ENCODE results near the gene CAMTA2. TPM values are rescaled to one million over a fixed set of nuclear protein-coding genes. Genes with fewer than 3 reads are reported as not detected.

The CAMTA2 gene
- total and polyA plus RNA-seq, 2 experiments from 2014 or later: 4.4 to 8.7 TPM

DNA sequence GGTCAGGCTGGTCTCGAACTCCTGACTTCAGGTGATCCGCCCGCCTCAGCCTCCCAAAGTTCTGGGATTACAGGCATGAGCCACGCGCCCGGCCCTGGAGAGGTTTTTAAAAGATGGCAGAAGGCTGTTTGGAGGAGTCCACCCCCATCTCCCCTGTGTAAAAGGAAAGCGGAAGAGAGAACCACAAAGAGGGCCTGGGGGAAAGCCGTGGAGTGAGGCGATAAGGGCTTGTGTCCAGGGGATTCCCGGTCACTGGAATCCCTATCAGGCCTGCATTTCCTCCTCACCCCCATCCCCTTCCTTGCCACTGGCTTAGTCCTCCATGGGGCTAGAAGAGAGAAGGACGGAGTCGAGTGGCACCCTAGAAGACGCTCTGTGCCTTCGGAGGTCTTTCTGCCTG is 55.5 kb downstream of the CAMTA2 start, which contains the start of gene GP1BA (continued):
- TF ChIP-seq, protein P1, sequence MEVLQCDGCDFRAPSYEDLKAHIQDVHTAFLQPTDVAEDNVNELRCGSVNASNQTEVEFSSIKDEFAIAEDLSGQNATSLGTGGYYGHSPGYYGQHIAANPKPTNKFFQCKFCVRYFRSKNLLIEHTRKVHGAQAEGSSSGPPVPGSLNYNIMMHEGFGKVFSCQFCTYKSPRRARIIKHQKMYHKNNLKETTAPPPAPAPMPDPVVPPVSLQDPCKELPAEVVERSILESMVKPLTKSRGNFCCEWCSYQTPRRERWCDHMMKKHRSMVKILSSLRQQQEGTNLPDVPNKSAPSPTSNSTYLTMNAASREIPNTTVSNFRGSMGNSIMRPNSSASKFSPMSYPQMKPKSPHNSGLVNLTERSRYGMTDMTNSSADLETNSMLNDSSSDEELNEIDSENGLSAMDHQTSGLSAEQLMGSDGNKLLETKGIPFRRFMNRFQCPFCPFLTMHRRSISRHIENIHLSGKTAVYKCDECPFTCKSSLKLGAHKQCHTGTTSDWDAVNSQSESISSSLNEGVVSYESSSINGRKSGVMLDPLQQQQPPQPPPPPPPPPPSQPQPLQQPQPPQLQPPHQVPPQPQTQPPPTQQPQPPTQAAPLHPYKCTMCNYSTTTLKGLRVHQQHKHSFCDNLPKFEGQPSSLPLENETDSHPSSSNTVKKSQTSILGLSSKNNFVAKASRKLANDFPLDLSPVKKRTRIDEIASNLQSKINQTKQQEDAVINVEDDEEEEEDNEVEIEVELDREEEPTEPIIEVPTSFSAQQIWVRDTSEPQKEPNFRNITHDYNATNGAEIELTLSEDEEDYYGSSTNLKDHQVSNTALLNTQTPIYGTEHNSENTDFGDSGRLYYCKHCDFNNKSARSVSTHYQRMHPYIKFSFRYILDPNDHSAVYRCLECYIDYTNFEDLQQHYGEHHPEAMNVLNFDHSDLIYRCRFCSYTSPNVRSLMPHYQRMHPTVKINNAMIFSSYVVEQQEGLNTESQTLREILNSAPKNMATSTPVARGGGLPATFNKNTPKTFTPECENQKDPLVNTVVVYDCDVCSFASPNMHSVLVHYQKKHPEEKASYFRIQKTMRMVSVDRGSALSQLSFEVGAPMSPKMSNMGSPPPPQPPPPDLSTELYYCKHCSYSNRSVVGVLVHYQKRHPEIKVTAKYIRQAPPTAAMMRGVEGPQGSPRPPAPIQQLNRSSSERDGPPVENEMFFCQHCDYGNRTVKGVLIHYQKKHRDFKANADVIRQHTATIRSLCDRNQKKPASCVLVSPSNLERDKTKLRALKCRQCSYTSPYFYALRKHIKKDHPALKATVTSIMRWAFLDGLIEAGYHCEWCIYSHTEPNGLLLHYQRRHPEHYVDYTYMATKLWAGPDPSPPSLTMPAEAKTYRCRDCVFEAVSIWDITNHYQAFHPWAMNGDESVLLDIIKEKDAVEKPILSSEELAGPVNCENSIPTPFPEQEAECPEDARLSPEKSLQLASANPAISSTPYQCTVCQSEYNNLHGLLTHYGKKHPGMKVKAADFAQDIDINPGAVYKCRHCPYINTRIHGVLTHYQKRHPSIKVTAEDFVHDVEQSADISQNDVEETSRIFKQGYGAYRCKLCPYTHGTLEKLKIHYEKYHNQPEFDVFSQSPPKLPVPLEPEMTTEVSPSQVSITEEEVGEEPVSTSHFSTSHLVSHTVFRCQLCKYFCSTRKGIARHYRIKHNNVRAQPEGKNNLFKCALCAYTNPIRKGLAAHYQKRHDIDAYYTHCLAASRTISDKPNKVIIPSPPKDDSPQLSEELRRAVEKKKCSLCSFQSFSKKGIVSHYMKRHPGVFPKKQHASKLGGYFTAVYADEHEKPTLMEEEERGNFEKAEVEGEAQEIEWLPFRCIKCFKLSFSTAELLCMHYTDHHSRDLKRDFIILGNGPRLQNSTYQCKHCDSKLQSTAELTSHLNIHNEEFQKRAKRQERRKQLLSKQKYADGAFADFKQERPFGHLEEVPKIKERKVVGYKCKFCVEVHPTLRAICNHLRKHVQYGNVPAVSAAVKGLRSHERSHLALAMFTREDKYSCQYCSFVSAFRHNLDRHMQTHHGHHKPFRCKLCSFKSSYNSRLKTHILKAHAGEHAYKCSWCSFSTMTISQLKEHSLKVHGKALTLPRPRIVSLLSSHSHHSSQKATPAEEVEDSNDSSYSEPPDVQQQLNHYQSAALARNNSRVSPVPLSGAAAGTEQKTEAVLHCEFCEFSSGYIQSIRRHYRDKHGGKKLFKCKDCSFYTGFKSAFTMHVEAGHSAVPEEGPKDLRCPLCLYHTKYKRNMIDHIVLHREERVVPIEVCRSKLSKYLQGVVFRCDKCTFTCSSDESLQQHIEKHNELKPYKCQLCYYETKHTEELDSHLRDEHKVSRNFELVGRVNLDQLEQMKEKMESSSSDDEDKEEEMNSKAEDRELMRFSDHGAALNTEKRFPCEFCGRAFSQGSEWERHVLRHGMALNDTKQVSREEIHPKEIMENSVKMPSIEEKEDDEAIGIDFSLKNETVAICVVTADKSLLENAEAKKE (CRISPR knock-in tag; IDR thresholded peaks at IDR 0.05): no peak
- TF ChIP-seq ZNF331 (CRISPR knock-in tag; IDR thresholded peaks at IDR 0.05; ENCODE audit: low read depth) (no peak), CREB1 (CRISPR knock-in tag; IDR thresholded peaks at IDR 0.05; ENCODE audit: low read depth) (no peak), NANOG (IDR thresholded peaks at IDR 0.05; ENCODE audit: borderline replicate concordance) (no peak), EZH2 (IDR thresholded peaks at IDR 0.05; ENCODE audit: low read depth, unreplicated experiment) (no peak)
- TF ChIP-seq, protein P2, sequence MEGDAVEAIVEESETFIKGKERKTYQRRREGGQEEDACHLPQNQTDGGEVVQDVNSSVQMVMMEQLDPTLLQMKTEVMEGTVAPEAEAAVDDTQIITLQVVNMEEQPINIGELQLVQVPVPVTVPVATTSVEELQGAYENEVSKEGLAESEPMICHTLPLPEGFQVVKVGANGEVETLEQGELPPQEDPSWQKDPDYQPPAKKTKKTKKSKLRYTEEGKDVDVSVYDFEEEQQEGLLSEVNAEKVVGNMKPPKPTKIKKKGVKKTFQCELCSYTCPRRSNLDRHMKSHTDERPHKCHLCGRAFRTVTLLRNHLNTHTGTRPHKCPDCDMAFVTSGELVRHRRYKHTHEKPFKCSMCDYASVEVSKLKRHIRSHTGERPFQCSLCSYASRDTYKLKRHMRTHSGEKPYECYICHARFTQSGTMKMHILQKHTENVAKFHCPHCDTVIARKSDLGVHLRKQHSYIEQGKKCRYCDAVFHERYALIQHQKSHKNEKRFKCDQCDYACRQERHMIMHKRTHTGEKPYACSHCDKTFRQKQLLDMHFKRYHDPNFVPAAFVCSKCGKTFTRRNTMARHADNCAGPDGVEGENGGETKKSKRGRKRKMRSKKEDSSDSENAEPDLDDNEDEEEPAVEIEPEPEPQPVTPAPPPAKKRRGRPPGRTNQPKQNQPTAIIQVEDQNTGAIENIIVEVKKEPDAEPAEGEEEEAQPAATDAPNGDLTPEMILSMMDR (conservative IDR thresholded peaks at IDR 0.05; ENCODE audit: low read depth in 2 of 2): no peak

DNA sequence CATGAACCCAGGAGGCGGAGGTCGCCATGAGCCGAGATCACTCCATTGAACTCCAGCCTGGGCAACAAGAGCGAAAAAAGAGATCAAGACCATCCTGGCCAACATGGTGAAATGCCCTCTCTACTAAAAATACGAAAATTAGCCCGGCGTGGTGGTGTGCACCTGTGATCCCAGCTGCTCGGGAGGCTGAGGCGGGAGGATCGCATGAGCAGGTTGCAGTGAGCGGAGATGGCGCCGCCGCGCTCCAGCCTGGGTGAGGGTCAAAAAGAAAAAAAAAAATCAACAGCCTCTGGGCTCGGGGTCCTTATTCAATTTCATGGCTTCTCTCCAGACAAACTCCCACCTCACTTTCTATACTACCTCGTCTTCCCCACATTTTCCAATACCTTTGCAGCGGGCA is 58.6 kb downstream of the CAMTA2 start:
- Histone ChIP-seq H3K36me3 (ENCODE audit: insufficient read depth) (no peaks in the 10 kb centered on the region), H3K9me2 (ENCODE audit: insufficient read depth) (no peaks in the 10 kb centered on the region), H3K4me1 (ENCODE audit: insufficient read depth) (no peaks in the 10 kb centered on the region), H3K27me3 (ENCODE audit: insufficient read depth) (no peaks in the 10 kb centered on the region), H3K79me2 (replicated peaks; ENCODE audit: insufficient read depth) (no peaks in the 10 kb centered on the region), H3K4me3 (no peak overlapping the region), H3K27ac (ENCODE audit: low read depth) (no peak overlapping the region), H3K4me2 (no peak overlapping the region), H4K20me1 (replicated peaks; ENCODE audit: insufficient read depth) (no peaks in the 10 kb centered on the region), H2AFZ (no peak overlapping the region), H3F3A (replicated peaks; ENCODE audit: low read depth) (peaks cover 3% of the 10 kb centered on the region; the same call in 1 of the 2 replicates)
- no peak for DNase-seq (ENCODE audit: low spot score)
- Mint-ChIP-seq H3K9me3 (no peaks in the 10 kb centered on the region), H3K4me3 (no peak overlapping the region), H3K36me3 (ENCODE audit: low read depth) (peaks cover 24% of the 10 kb centered on the region), H3K27ac (no peak overlapping the region), H3K27me3 (ENCODE audit: insufficient read depth, low read depth, poor library complexity) (peaks cover 6% of the 10 kb centered on the region), H3K4me1 (peaks cover 6% of the 10 kb centered on the region)
- ATAC-seq: no peak
- TF ChIP-seq ZNF114 (CRISPR knock-in tag; IDR thresholded peaks at IDR 0.05) (no peak), EZH2phosphoT487 (IDR thresholded peaks at IDR 0.05; ENCODE audit: unreplicated experiment) (no peak), STAT1 (IDR thresholded peaks at IDR 0.05; ENCODE audit: unreplicated experiment) (no peak)
- TF ChIP-seq, protein P3, sequence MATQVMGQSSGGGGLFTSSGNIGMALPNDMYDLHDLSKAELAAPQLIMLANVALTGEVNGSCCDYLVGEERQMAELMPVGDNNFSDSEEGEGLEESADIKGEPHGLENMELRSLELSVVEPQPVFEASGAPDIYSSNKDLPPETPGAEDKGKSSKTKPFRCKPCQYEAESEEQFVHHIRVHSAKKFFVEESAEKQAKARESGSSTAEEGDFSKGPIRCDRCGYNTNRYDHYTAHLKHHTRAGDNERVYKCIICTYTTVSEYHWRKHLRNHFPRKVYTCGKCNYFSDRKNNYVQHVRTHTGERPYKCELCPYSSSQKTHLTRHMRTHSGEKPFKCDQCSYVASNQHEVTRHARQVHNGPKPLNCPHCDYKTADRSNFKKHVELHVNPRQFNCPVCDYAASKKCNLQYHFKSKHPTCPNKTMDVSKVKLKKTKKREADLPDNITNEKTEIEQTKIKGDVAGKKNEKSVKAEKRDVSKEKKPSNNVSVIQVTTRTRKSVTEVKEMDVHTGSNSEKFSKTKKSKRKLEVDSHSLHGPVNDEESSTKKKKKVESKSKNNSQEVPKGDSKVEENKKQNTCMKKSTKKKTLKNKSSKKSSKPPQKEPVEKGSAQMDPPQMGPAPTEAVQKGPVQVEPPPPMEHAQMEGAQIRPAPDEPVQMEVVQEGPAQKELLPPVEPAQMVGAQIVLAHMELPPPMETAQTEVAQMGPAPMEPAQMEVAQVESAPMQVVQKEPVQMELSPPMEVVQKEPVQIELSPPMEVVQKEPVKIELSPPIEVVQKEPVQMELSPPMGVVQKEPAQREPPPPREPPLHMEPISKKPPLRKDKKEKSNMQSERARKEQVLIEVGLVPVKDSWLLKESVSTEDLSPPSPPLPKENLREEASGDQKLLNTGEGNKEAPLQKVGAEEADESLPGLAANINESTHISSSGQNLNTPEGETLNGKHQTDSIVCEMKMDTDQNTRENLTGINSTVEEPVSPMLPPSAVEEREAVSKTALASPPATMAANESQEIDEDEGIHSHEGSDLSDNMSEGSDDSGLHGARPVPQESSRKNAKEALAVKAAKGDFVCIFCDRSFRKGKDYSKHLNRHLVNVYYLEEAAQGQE (IDR thresholded peaks at IDR 0.05; ENCODE audit: unreplicated experiment): no peak
- TF ChIP-seq, protein P2 (conservative IDR thresholded peaks at IDR 0.05; ENCODE audit: low read depth in 2 of 2): no peak

Measured in GM23338 (cell line).